Endothelial cell of umbilical vein (primary cell): ENCODE measurements around the gene S100A11.

Experiments used
- EZH2 ChIP-seq: IDR thresholded peaks from 2 replicates; pipeline ENCODE4 v1.6.1; 2012; ENCODE audit warnings: borderline replicate concordance, low read depth, mild to moderate bottlenecking, moderate library complexity, low read length, inconsistent platforms; ENCODE audit not compliant: severe bottlenecking
- POLR2A ChIP-seq: IDR thresholded peaks from 2 replicates; pipeline ENCODE4 v1.6.1; 2012; ENCODE audit warnings: low read depth, mild to moderate bottlenecking, control low read depth, low read length
- POLR2AphosphoS5 ChIP-seq: IDR thresholded peaks from 2 replicates; pipeline ENCODE4 v1.6.1; 2012; ENCODE audit warnings: low read depth, mild to moderate bottlenecking, control low read depth, low read length, moderate library complexity; ENCODE audit not compliant: insufficient read depth
- TF ChIP-seq, protein P1 (sequence below): IDR thresholded peaks from 2 replicates; pipeline ENCODE4 v1.6.1; 2011; ENCODE audit not compliant: insufficient read depth, insufficient read length
- TF ChIP-seq, protein P2 (sequence below), 2 donors: IDR thresholded peaks; 1 replicate in 1 of 2; 2 replicates in 1 of 2; pipeline ENCODE4 v1.5.1; 2011; ENCODE audit warnings: low read length in 2 of 2, mild to moderate bottlenecking in 2 of 2, moderate library complexity in 2 of 2, control low read depth in 1 of 2, inconsistent platforms in 1 of 2, low read depth in 1 of 2; ENCODE audit not compliant: insufficient read depth in 1 of 2; ENCODE audit errors: extremely low read depth in 1 of 2

DNA sequence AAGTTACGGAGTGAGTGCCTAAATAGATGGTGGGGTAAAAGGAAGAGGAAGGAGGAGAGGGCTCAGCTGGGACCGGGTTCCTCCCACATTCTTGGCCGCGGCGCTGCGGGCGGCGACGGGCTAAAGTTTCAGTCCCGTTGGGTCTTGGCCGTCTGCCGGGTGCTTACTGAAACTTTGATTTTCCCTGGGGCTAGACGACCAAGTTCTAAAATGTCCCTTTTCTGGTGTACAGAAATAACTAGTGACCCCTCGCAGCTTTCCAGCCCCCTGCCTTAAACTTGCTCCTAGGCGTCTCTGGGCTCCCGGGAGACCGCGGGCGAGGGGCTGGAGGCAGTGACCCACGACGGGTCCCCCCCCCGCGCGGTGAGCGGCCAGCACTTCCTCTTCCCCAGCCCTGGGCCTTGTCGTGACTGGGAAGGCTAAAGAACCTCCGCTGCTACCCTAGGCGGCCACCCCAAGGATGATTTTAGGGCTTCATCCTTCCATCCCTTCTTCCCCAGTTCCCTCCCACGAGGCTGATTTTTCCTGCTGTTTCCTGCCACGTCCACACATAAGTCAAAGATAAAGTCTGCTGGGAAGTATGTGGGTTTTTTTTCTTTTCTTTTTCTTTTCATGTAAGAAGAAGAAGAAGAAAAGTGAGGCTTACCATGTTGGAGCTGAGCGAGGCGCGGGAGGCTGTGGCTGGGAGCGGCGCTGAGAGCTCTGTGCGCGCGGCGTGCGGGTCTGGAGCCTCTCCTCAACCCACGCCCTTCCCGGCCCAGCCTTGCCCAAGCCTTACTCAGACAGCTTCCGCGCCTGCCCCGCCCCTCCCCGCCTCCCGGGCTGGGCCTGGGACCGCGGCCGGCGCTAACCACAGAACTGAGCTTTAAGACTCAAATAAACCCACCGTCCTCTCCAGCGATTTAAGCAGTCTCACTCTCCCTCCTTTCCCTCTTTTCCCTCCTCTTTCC lies at the start of gene S100A11:
- TF ChIP-seq, protein P1, sequence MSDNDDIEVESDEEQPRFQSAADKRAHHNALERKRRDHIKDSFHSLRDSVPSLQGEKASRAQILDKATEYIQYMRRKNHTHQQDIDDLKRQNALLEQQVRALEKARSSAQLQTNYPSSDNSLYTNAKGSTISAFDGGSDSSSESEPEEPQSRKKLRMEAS: no peak
- TF ChIP-seq, protein P2, sequence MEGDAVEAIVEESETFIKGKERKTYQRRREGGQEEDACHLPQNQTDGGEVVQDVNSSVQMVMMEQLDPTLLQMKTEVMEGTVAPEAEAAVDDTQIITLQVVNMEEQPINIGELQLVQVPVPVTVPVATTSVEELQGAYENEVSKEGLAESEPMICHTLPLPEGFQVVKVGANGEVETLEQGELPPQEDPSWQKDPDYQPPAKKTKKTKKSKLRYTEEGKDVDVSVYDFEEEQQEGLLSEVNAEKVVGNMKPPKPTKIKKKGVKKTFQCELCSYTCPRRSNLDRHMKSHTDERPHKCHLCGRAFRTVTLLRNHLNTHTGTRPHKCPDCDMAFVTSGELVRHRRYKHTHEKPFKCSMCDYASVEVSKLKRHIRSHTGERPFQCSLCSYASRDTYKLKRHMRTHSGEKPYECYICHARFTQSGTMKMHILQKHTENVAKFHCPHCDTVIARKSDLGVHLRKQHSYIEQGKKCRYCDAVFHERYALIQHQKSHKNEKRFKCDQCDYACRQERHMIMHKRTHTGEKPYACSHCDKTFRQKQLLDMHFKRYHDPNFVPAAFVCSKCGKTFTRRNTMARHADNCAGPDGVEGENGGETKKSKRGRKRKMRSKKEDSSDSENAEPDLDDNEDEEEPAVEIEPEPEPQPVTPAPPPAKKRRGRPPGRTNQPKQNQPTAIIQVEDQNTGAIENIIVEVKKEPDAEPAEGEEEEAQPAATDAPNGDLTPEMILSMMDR (IDR thresholded peaks at IDR 0.05; ENCODE audit: extremely low read depth in 1 of 2, insufficient read depth in 1 of 2, low read depth in 1 of 2, low read length in 2 of 2): no peak
- peak; percentile 92 for TF ChIP-seq POLR2AphosphoS5
- peak; percentile 96 for TF ChIP-seq POLR2A
- TF ChIP-seq EZH2: no peak
